H1 (cell line): Measurements from ENCODE around the gene ASCC2. TPM values are rescaled to one million over a fixed set of nuclear protein-coding genes. Genes with fewer than 3 reads are reported as not detected.

Experiments
- CTCF ChIA-PET: fragments of 300-600 bp; sonication (Branson Sonifier 250); formaldehyde crosslinking; loops from one replicate; lab custom pipeline; 2021; ENCODE audit not compliant: partially characterized antibody; lab: Charles Lee
- POLR2A ChIA-PET: fragments of 300-600 bp; sonication (Branson Sonifier 250); formaldehyde crosslinking; loops from one replicate; lab custom pipeline; 2021; ENCODE audit warnings: inconsistent platforms; ENCODE audit not compliant: partially characterized antibody; lab: Charles Lee
- DNase-seq, 2 experiments: peaks; one replicate each; pipeline versions ENCODE4 v3.0.0 to v3.0.0-alpha.2; 2010 to 2022; ENCODE audit warnings: low spot score in 2 of 2, low read depth in 1 of 2, mixed read lengths in 1 of 2
- FAIRE-seq: peaks from 2 replicates; lab custom pipeline; 2011; peaks lifted over from hg19 to GRCh38; lab: Jason Lieb, UNC
- H2AFZ ChIP-seq: 2 replicates; pipeline ENCODE4 v1.8.1; 2012; ENCODE audit warnings: low read length, inconsistent platforms
- H2AK5ac ChIP-seq: 2 replicates; pipeline ENCODE4 v1.6.1; 2013; ENCODE audit warnings: low read depth, low read length
- H2BK120ac ChIP-seq: replicated peaks from 2 replicates; pipeline ENCODE3; 2013; ENCODE audit warnings: low read depth, low read length, inconsistent platforms
- H2BK12ac ChIP-seq: 2 replicates; pipeline ENCODE4 v1.6.1; 2013; ENCODE audit warnings: low read depth, low read length
- H2BK15ac ChIP-seq: 2 replicates; pipeline ENCODE4 v1.6.1; 2013; ENCODE audit warnings: low read length
- H2BK20ac ChIP-seq: 2 replicates; pipeline ENCODE4 v1.6.1; 2013; ENCODE audit warnings: low read length
- H2BK5ac ChIP-seq: 2 replicates; pipeline ENCODE4 v1.6.1; 2013; ENCODE audit warnings: low read depth, low read length
- H3K14ac ChIP-seq: 2 replicates; pipeline ENCODE4 v1.6.1; 2013; ENCODE audit warnings: inconsistent platforms; ENCODE audit not compliant: insufficient read length
- H3K18ac ChIP-seq: 2 replicates; pipeline ENCODE4 v1.6.1; 2013; ENCODE audit warnings: low read length; ENCODE audit errors: extremely low read depth
- H3K23ac ChIP-seq: 2 replicates; pipeline ENCODE4 v1.6.1; 2013; ENCODE audit warnings: inconsistent platforms; ENCODE audit not compliant: insufficient read length
- H3K23me2 ChIP-seq: 2 replicates; pipeline ENCODE4 v1.6.1; 2013; ENCODE audit warnings: low read depth, low read length
- H3K27ac ChIP-seq: 2 replicates; pipeline ENCODE4 v1.6.1; 2011; ENCODE audit warnings: low read depth, low read length, inconsistent platforms
- H3K27me3 ChIP-seq, 4 experiments: replicated peaks in 1 of 4; 1 replicate in 1 of 4; 2 replicates in 3 of 4; pipeline versions ENCODE4 v1.6.1 to v1.8.1; 2011 to 2013; ENCODE audit warnings: low read length in 3 of 4, mild to moderate bottlenecking in 3 of 4, inconsistent platforms in 2 of 4, mixed read lengths in 2 of 4, moderate library complexity in 1 of 4; ENCODE audit not compliant: control insufficient read depth in 3 of 4, insufficient read depth in 3 of 4; ENCODE audit errors: extremely low read depth in 1 of 4
- H3K36me3 ChIP-seq, 4 experiments: 2 replicates each; pipeline versions ENCODE4 v1.6.1 to v1.8.1; 2011 to 2013; ENCODE audit warnings: mild to moderate bottlenecking in 4 of 4, low read length in 3 of 4, moderate library complexity in 2 of 4, control low read depth in 1 of 4, inconsistent platforms in 1 of 4; ENCODE audit not compliant: insufficient read depth in 4 of 4, control insufficient read depth in 2 of 4
- H3K4ac ChIP-seq: replicated peaks from 2 replicates; pipeline ENCODE3; 2013; ENCODE audit warnings: low read length, low read depth, mixed read lengths, inconsistent platforms; ENCODE audit not compliant: insufficient read length
- H3K4me1 ChIP-seq, 4 experiments: replicated peaks in 1 of 4; 1 replicate in 1 of 4; 2 replicates in 3 of 4; pipeline versions ENCODE4 v1.6.1 to v1.8.1; 2011 to 2013; ENCODE audit warnings: low read length in 3 of 4, inconsistent platforms in 2 of 4, mixed read lengths in 1 of 4; ENCODE audit not compliant: insufficient read depth in 4 of 4, control insufficient read depth in 3 of 4
- H3K4me2 ChIP-seq, 2 experiments: 2 replicates each; pipeline versions ENCODE4 v1.6.1 to v1.8.1; 2011 to 2013; ENCODE audit warnings: low read depth in 2 of 2, low read length in 2 of 2, control low read depth in 1 of 2, inconsistent platforms in 1 of 2, mild to moderate bottlenecking in 1 of 2; ENCODE audit not compliant: insufficient read depth in 1 of 2
- H3K4me3 ChIP-seq, 4 experiments: fragments of 200-600, 300-600 bp in 1 of 4; sonication (generic), shearing (Covaris generic), sonication (Bioruptor Twin) in 1 of 4; 2 replicates each; pipeline versions ENCODE4 v1.5.1 to v1.8.1; 2011 to 2016; ENCODE audit warnings: low read length in 4 of 4, low read depth in 3 of 4, control low read depth in 2 of 4, inconsistent platforms in 2 of 4, mild to moderate bottlenecking in 2 of 4, mixed read lengths in 1 of 4, moderate library complexity in 1 of 4; ENCODE audit not compliant: insufficient read depth in 2 of 4; ENCODE audit errors: extremely low read depth in 1 of 4
- H3K56ac ChIP-seq: replicated peaks from 2 replicates; pipeline ENCODE3; 2013; ENCODE audit warnings: low read depth, mild to moderate bottlenecking, mixed read lengths, low read length, inconsistent platforms; ENCODE audit not compliant: insufficient read length
- H3K79me1 ChIP-seq: 2 replicates; pipeline ENCODE4 v1.6.1; 2013; ENCODE audit warnings: low read depth, low read length, control low read depth
- H3K79me2 ChIP-seq, 2 experiments: 2 replicates each; pipeline versions ENCODE4 v1.6.1 to v1.8.1; 2012 to 2013; ENCODE audit warnings: low read length in 2 of 2, mild to moderate bottlenecking in 2 of 2, inconsistent platforms in 1 of 2; ENCODE audit not compliant: insufficient read depth in 2 of 2, control insufficient read depth in 1 of 2
- H3K9ac ChIP-seq, 4 experiments: replicated peaks in 1 of 4; 1 replicate in 1 of 4; 2 replicates in 3 of 4; pipeline versions ENCODE4 v1.6.1 to v1.8.1; 2011 to 2013; ENCODE audit warnings: low read depth in 3 of 4, low read length in 3 of 4, control low read depth in 2 of 4, mild to moderate bottlenecking in 2 of 4, moderate library complexity in 2 of 4, inconsistent platforms in 1 of 4; ENCODE audit errors: extremely low read depth in 1 of 4
- H3K9me3 ChIP-seq, 2 experiments: 2 replicates each; pipeline versions ENCODE4 v1.6.1 to v1.8.1; 2012 to 2013; ENCODE audit warnings: mild to moderate bottlenecking in 2 of 2, moderate library complexity in 2 of 2, control low read depth in 1 of 2, inconsistent platforms in 1 of 2, low read depth in 1 of 2, low read length in 1 of 2, mixed read lengths in 1 of 2; ENCODE audit not compliant: insufficient read depth in 2 of 2
- H4K20me1 ChIP-seq, 2 experiments: replicated peaks in 1 of 2; 2 replicates each; pipeline versions ENCODE3 to v1.8.1; 2011 to 2013; ENCODE audit warnings: inconsistent platforms in 2 of 2, low read length in 2 of 2, mild to moderate bottlenecking in 1 of 2; ENCODE audit not compliant: insufficient read depth in 2 of 2, control insufficient read depth in 1 of 2
- H4K5ac ChIP-seq: 2 replicates; pipeline ENCODE4 v1.6.1; 2013; ENCODE audit warnings: low read length, low read depth, mixed read lengths, inconsistent platforms; ENCODE audit not compliant: insufficient read length
- H4K8ac ChIP-seq: 2 replicates; pipeline ENCODE4 v1.8.0; 2013; ENCODE audit warnings: mild to moderate bottlenecking, moderate library complexity, low read length, inconsistent platforms; ENCODE audit not compliant: insufficient read depth; ENCODE audit errors: extremely low read depth
- H4K91ac ChIP-seq: replicated peaks from 2 replicates; pipeline ENCODE3; 2013; ENCODE audit warnings: low read length, mixed read lengths, inconsistent platforms; ENCODE audit not compliant: insufficient read length
- BCL11A ChIP-seq, 2 experiments: IDR thresholded peaks; one replicate each; pipeline ENCODE4 v1.6.1; 2011; ENCODE audit warnings: low read depth in 2 of 2, low read length in 2 of 2, mild to moderate bottlenecking in 2 of 2
- EZH2 ChIP-seq: fragments of 200-600 bp; sonication (generic); IDR thresholded peaks from 2 replicates; pipeline ENCODE4 v1.7.1; 2012; ENCODE audit warnings: low read depth, mild to moderate bottlenecking, moderate library complexity, low read length, inconsistent platforms; ENCODE audit not compliant: severe bottlenecking
- GTF2F1 ChIP-seq: IDR thresholded peaks from 2 replicates; pipeline ENCODE4 v1.6.1; 2012; ENCODE audit warnings: low read depth, low read length, improper control_type of control experiment, borderline replicate concordance
- HDAC6 ChIP-seq: IDR thresholded peaks from one replicate; pipeline ENCODE4 v1.7.1; 2012; ENCODE audit warnings: low read depth, mild to moderate bottlenecking, inconsistent platforms, low read length, moderate library complexity
- JUND ChIP-seq: IDR thresholded peaks from 2 replicates; pipeline ENCODE4 v1.6.1; 2011; ENCODE audit warnings: mild to moderate bottlenecking, improper control_type of control experiment, low read length
- PHF8 ChIP-seq: fragments of 200-600 bp; sonication (generic); conservative IDR thresholded peaks from 2 replicates; pipeline ENCODE4 v1.7.1; 2012; ENCODE audit warnings: low read depth, mild to moderate bottlenecking, inconsistent platforms, low read length, moderate library complexity
- SAP30 ChIP-seq: fragments of 300-600 bp; sonication (generic); IDR thresholded peaks from 2 replicates; pipeline ENCODE4 v1.7.1; 2012; ENCODE audit warnings: low read length, moderate library complexity, mild to moderate bottlenecking, inconsistent platforms; ENCODE audit not compliant: insufficient read depth, insufficient replicate concordance
- TBP ChIP-seq: IDR thresholded peaks from 2 replicates; pipeline ENCODE4 v1.6.1; 2011; ENCODE audit warnings: low read depth, low read length, improper control_type of control experiment
- YY1 ChIP-seq: IDR thresholded peaks from 2 replicates; pipeline ENCODE4 v1.6.1; 2011; ENCODE audit warnings: low read depth, mild to moderate bottlenecking, low read length
- WGBS, 2 experiments: shearing (Covaris generic) in 1 of 2; methylation state at CpG; one replicate each; pipeline versions ENCODE4 v1.1.6 to v1.1.7; 2013 to 2015; ENCODE audit warnings: low lambda C conversion rate in 2 of 2, mixed read lengths in 2 of 2, inconsistent platforms in 1 of 2, low coverage in 1 of 2, missing lambda C conversion rate in 1 of 2; ENCODE audit not compliant: insufficient replicate concordance in 2 of 2, insufficient coverage in 1 of 2, insufficient read length in 1 of 2; ENCODE audit errors: extremely low coverage in 1 of 2, missing lambda C conversion rate in 1 of 2; 5-methylcytosine and 5-hydroxymethylcytosine counted together
- polyA plus RNA-seq, 7 experiments: library from polyadenylated mRNA; depleted of rRNA in 3 of 7; stranded (reverse) in 5 of 7; unstranded in 2 of 7; fragments of >200 nt in 5 of 7; fragments of 200-250 nt in 2 of 7; gene quantifications; 1 replicate in 5 of 7; 2 replicates in 1 of 7; 4 replicates in 1 of 7; pipeline versions ENCODE4 v1.2.1 to v1.2.3, GENCODE V29; 2011 to 2013; ENCODE audit warnings: missing spikeins in 2 of 7, mixed read lengths in 2 of 7
- total RNA-seq: library from RNA; stranded (reverse); fragmentation: NEBNext Ultra II Directional; extraction: Animal tissue kit (Norgen Biotek cat#: 25700); gene quantifications from 2 replicates; pipeline ENCODE4 v1.2.1, GENCODE V29; 2021
- TF ChIP-seq, protein P1 (sequence below): IDR thresholded peaks from 2 replicates; pipeline ENCODE4 v1.6.1; 2011; ENCODE audit warnings: low read length, improper control_type of control experiment

The ASCC2 gene
- total and polyA plus RNA-seq, 2 of the 8 experiments (the other 6 are each of a cell fraction or from before 2014, with no cell fraction given), result 35.0 to 35.8 TPM

- peaks cover 0 to 3% (median 0%) of the 10 kb centered on the region in 4 experiments; a peak in 1 of 7 replicates for H3K4me1 ChIP-seq
- H4K20me1 ChIP-seq, result peaks cover 0 to 2% of the 10 kb centered on the region in 2 experiments
- H2BK15ac ChIP-seq, result no peak overlapping the region
- no peak for FAIRE-seq
- H3K4me2 ChIP-seq, result no peak overlapping the region
- no peak overlapping the region for H2BK12ac ChIP-seq
- H2BK120ac ChIP-seq, result no peak overlapping the region
- no peak overlapping the region for H4K91ac ChIP-seq
- H3K56ac ChIP-seq, result no peak overlapping the region
- POLR2A ChIA-PET, result no interaction called here
- no peaks in the 10 kb centered on the region for H3K27me3 ChIP-seq
- no peak overlapping the region for H3K4me3 ChIP-seq
- TF ChIP-seq YY1 (no peak), JUND (no peak), PHF8 (no peak), TBP (no peak), SAP30 (no peak), EZH2 (no peak), HDAC6 (no peak), BCL11A (IDR thresholded peaks at IDR 0.05; ENCODE audit: low read depth in 2 of 2, low read length in 2 of 2) (no peak), GTF2F1 (no peak)
- TF ChIP-seq, protein P1, sequence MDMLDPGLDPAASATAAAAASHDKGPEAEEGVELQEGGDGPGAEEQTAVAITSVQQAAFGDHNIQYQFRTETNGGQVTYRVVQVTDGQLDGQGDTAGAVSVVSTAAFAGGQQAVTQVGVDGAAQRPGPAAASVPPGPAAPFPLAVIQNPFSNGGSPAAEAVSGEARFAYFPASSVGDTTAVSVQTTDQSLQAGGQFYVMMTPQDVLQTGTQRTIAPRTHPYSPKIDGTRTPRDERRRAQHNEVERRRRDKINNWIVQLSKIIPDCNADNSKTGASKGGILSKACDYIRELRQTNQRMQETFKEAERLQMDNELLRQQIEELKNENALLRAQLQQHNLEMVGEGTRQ, result no peak
- no peak overlapping the region for H3K9ac ChIP-seq
- H3K79me2 ChIP-seq, result no peaks in the 10 kb centered on the region
- H2BK20ac ChIP-seq, result no peak overlapping the region
- H3K36me3 ChIP-seq, result peaks cover 0 to 33% (median 13%) of the 10 kb centered on the region in 4 experiments; a peak in 6 of 8 replicates
- DNase-seq, result no peak
- no peak overlapping the region for H4K5ac ChIP-seq
- H3K4ac ChIP-seq, result no peak overlapping the region
- no peak overlapping the region for H3K27ac ChIP-seq
- no peak overlapping the region for H2AFZ ChIP-seq
- no peak overlapping the region for H2BK5ac ChIP-seq
- no peaks in the 10 kb centered on the region for H3K23me2 ChIP-seq
- no peak overlapping the region for H3K18ac ChIP-seq
- no peaks in the 10 kb centered on the region for H3K79me1 ChIP-seq
- CTCF ChIA-PET, result interaction anchor here (1.4 kb wide), 1 partner anchor 208 kb away, joined by 5 read pairs; no protein-coding TSS in a partner anchor
- H4K8ac ChIP-seq, result no peak overlapping the region
- no peak overlapping the region for H2AK5ac ChIP-seq
- WGBS, 2 experiments, result 83% methylated on average over 3 of the region's 3 CpGs; no CpG with 5 or more reads in 1 of the 2 experiments
- H3K23ac ChIP-seq, result no peak overlapping the region
- no peaks in the 10 kb centered on the region for H3K9me3 ChIP-seq
- H3K14ac ChIP-seq, result no peak overlapping the region
Measured at GRCh38 chr22:29797351-29797750, 40.7 kb downstream of the ASCC2 start.
